8988T (cell line): ENCODE data around the gene CD200R1L.

Experiments
- DNase-seq: peaks from one replicate; pipeline ENCODE4 v3.0.0; 2011

The CD200R1L gene

GRCh38 chr3:112817797-112818196 is 28.9 kb downstream of the CD200R1L start:
- DNase-seq = no peak

GRCh38 chr3:112817271-112817670 is 29.4 kb downstream of the CD200R1L start:
- DNase-seq = no peak

GRCh38 chr3:112815981-112816380 is 30.7 kb downstream of the CD200R1L start:
- DNase-seq = no peak

- DNase-seq = no peak
Observed at GRCh38 chr3:112814266-112814665, 32.4 kb downstream of the CD200R1L start.

GRCh38 chr3:112813723-112814171 is 32.9 kb downstream of the CD200R1L start:
- DNase-seq = no peak

GRCh38 chr3:112813016-112813415 is 33.6 kb downstream of the CD200R1L start:
- DNase-seq = no peak

GRCh38 chr3:112811917-112812660 is 34.6 kb downstream of the CD200R1L start:
- no peak for DNase-seq

GRCh38 chr3:112811131-112811884 is 35.4 kb downstream of the CD200R1L start:
- no peak for DNase-seq

GRCh38 chr3:112810561-112810960 is 36.1 kb downstream of the CD200R1L start:
- DNase-seq = no peak

- DNase-seq = no peak
Observed at GRCh38 chr3:112808136-112808535, 38.5 kb downstream of the CD200R1L start.

- DNase-seq = no peak
Observed at GRCh38 chr3:112807685-112808084, 39.0 kb downstream of the CD200R1L start.

- DNase-seq = no peak
Observed at GRCh38 chr3:112806903-112807302, 39.8 kb downstream of the CD200R1L start.

GRCh38 chr3:112805126-112805525 is 41.5 kb downstream of the CD200R1L start:
- DNase-seq = no peak

- DNase-seq = no peak
Observed at GRCh38 chr3:112804021-112804420, 42.6 kb downstream of the CD200R1L start.

GRCh38 chr3:112803467-112803866 is 43.2 kb downstream of the CD200R1L start:
- no peak for DNase-seq

- no peak for DNase-seq
Observed at GRCh38 chr3:112802338-112802737, 44.3 kb downstream of the CD200R1L start.

GRCh38 chr3:112799946-112800345 is 46.7 kb downstream of the CD200R1L start:
- no peak for DNase-seq

GRCh38 chr3:112794622-112795172 is 52.0 kb downstream of the CD200R1L start:
- no peak for DNase-seq

- DNase-seq = no peak
Observed at GRCh38 chr3:112793326-112794081, 53.2 kb downstream of the CD200R1L start.

- DNase-seq = no peak
Observed at GRCh38 chr3:112791736-112792135, 54.9 kb downstream of the CD200R1L start.

GRCh38 chr3:112789787-112790186 is 56.9 kb downstream of the CD200R1L start:
- DNase-seq = no peak

GRCh38 chr3:112786881-112787579 is 59.6 kb downstream of the CD200R1L start:
- DNase-seq = no peak
